Measurements from ENCODE around the gene KYNU.
"Not testable (repeated sequence)": the region's sequence is repeated elsewhere in the genome, so short reads cannot be mapped to it uniquely, and the experiment has no call there.

The KYNU gene

GRCh38 chr2:142865924-142866323 is 11.5 kb upstream of the KYNU start:
- Mint-ChIP-seq H3K36me3 (no peaks in the 10 kb centered on the region), H3K4me1 (ENCODE audit: low read depth) (no peaks in the 10 kb centered on the region), H3K27ac (no peak overlapping the region), H3K9me3 (ENCODE audit: low read depth) (no peaks in the 10 kb centered on the region), H3K27me3 (no peaks in the 10 kb centered on the region), H3K4me3 (no peak overlapping the region)

- Mint-ChIP-seq H3K36me3 (no peaks in the 10 kb centered on the region), H3K9me3 (ENCODE audit: low read depth) (no peaks in the 10 kb centered on the region), H3K4me1 (ENCODE audit: low read depth) (no peaks in the 10 kb centered on the region), H3K27ac (no peak overlapping the region), H3K4me3 (no peak overlapping the region), H3K27me3 (no peaks in the 10 kb centered on the region)
These were observed 11.0 kb upstream of the KYNU start for GRCh38 chr2:142866426-142866825.

- H3K4me1 Mint-ChIP-seq (ENCODE audit: low read depth), result no peaks in the 10 kb centered on the region
- no peak overlapping the region for H3K27ac Mint-ChIP-seq
- H3K4me3 Mint-ChIP-seq, result no peak overlapping the region
- no peaks in the 10 kb centered on the region for H3K36me3 Mint-ChIP-seq
- H3K9me3 Mint-ChIP-seq (ENCODE audit: low read depth), result no peaks in the 10 kb centered on the region
- no peaks in the 10 kb centered on the region for H3K27me3 Mint-ChIP-seq
These were observed 10.3 kb upstream of the KYNU start for GRCh38 chr2:142867136-142867535.

GRCh38 chr2:142868229-142868762 is 9.2 kb upstream of the KYNU start:
- no peaks in the 10 kb centered on the region for H3K27me3 Mint-ChIP-seq
- H3K36me3 Mint-ChIP-seq, result no peaks in the 10 kb centered on the region
- no peak overlapping the region for H3K4me3 Mint-ChIP-seq
- no peaks in the 10 kb centered on the region for H3K4me1 Mint-ChIP-seq (ENCODE audit: low read depth)
- no peak overlapping the region for H3K27ac Mint-ChIP-seq
- H3K9me3 Mint-ChIP-seq (ENCODE audit: low read depth), result no peaks in the 10 kb centered on the region

- not testable (repeated sequence) for H3K27ac Mint-ChIP-seq; H3K4me3 Mint-ChIP-seq; H3K27me3 Mint-ChIP-seq; H3K36me3 Mint-ChIP-seq; H3K4me1 Mint-ChIP-seq (ENCODE audit: low read depth); H3K9me3 Mint-ChIP-seq (ENCODE audit: low read depth)
These were observed 8.4 kb upstream of the KYNU start for GRCh38 chr2:142869065-142869460.

- Mint-ChIP-seq H3K4me3 (no peak overlapping the region), H3K4me1 (ENCODE audit: low read depth) (no peaks in the 10 kb centered on the region), H3K36me3 (no peaks in the 10 kb centered on the region), H3K27ac (no peak overlapping the region), H3K9me3 (ENCODE audit: low read depth) (no peaks in the 10 kb centered on the region), H3K27me3 (no peaks in the 10 kb centered on the region)
These were observed 7.9 kb upstream of the KYNU start for GRCh38 chr2:142869461-142870106.

- no peaks in the 10 kb centered on the region for H3K36me3 Mint-ChIP-seq
These were observed 6.9 kb upstream of the KYNU start for GRCh38 chr2:142870526-142870925.

GRCh38 chr2:142871396-142871795 is 6.1 kb upstream of the KYNU start:
- H3K4me1 Mint-ChIP-seq (ENCODE audit: low read depth), result no peaks in the 10 kb centered on the region
- no peaks in the 10 kb centered on the region for H3K36me3 Mint-ChIP-seq
- H3K27ac Mint-ChIP-seq, result no peak overlapping the region
- no peak overlapping the region for H3K4me3 Mint-ChIP-seq
- peaks cover 3% of the 10 kb centered on the region for H3K27me3 Mint-ChIP-seq
- H3K9me3 Mint-ChIP-seq (ENCODE audit: low read depth), result no peaks in the 10 kb centered on the region

More at GRCh38 chr2:142870526-142870925, 6.9 kb upstream of the KYNU start:
- H3K27ac Mint-ChIP-seq, result no peak overlapping the region
- no peaks in the 10 kb centered on the region for H3K4me1 Mint-ChIP-seq (ENCODE audit: low read depth)
- no peaks in the 10 kb centered on the region for H3K9me3 Mint-ChIP-seq (ENCODE audit: low read depth)
- H3K4me3 Mint-ChIP-seq, result no peak overlapping the region
- H3K27me3 Mint-ChIP-seq, result peaks cover 3% of the 10 kb centered on the region

- no peaks in the 10 kb centered on the region for H3K36me3 Mint-ChIP-seq
- no peak overlapping the region for H3K27ac Mint-ChIP-seq
- H3K4me1 Mint-ChIP-seq (ENCODE audit: low read depth), result no peaks in the 10 kb centered on the region
- peaks cover 3% of the 10 kb centered on the region for H3K27me3 Mint-ChIP-seq
- H3K4me3 Mint-ChIP-seq, result no peak overlapping the region
- no peaks in the 10 kb centered on the region for H3K9me3 Mint-ChIP-seq (ENCODE audit: low read depth)
These were observed 4.4 kb upstream of the KYNU start for GRCh38 chr2:142872882-142873724.

- no peaks in the 10 kb centered on the region for H3K9me3 Mint-ChIP-seq (ENCODE audit: low read depth)
- no peak overlapping the region for H3K4me3 Mint-ChIP-seq
- no peaks in the 10 kb centered on the region for H3K4me1 Mint-ChIP-seq (ENCODE audit: low read depth)
- H3K36me3 Mint-ChIP-seq, result no peaks in the 10 kb centered on the region
- no peak overlapping the region for H3K27ac Mint-ChIP-seq
- peaks cover 3% of the 10 kb centered on the region for H3K27me3 Mint-ChIP-seq
These were observed 3.6 kb upstream of the KYNU start for GRCh38 chr2:142873831-142874287.

- Mint-ChIP-seq H3K9me3 (ENCODE audit: low read depth) (no peaks in the 10 kb centered on the region), H3K27me3 (peaks cover 3% of the 10 kb centered on the region), H3K4me3 (no peak overlapping the region), H3K27ac (no peak overlapping the region), H3K4me1 (ENCODE audit: low read depth) (no peaks in the 10 kb centered on the region), H3K36me3 (no peaks in the 10 kb centered on the region)
These were observed 3.1 kb upstream of the KYNU start for GRCh38 chr2:142874293-142874814.

GRCh38 chr2:142875010-142875409 is 2.5 kb upstream of the KYNU start:
- Mint-ChIP-seq H3K27ac (no peak overlapping the region), H3K36me3 (no peaks in the 10 kb centered on the region), H3K27me3 (peaks cover 3% of the 10 kb centered on the region), H3K4me3 (no peak overlapping the region), H3K9me3 (ENCODE audit: low read depth) (no peaks in the 10 kb centered on the region), H3K4me1 (ENCODE audit: low read depth) (no peaks in the 10 kb centered on the region)

- peaks cover 3% of the 10 kb centered on the region for H3K27me3 Mint-ChIP-seq
- no peaks in the 10 kb centered on the region for H3K4me1 Mint-ChIP-seq (ENCODE audit: low read depth)
- H3K36me3 Mint-ChIP-seq, result no peaks in the 10 kb centered on the region
- H3K27ac Mint-ChIP-seq, result no peak overlapping the region
- no peak overlapping the region for H3K4me3 Mint-ChIP-seq
- no peaks in the 10 kb centered on the region for H3K9me3 Mint-ChIP-seq (ENCODE audit: low read depth)
These were observed 1.8 kb upstream of the KYNU start for GRCh38 chr2:142875652-142876051.

GRCh38 chr2:142876423-142876822 is 1.0 kb upstream of the KYNU start:
- no peaks in the 10 kb centered on the region for H3K4me1 Mint-ChIP-seq (ENCODE audit: low read depth)
- no peaks in the 10 kb centered on the region for H3K9me3 Mint-ChIP-seq (ENCODE audit: low read depth)
- H3K27ac Mint-ChIP-seq, result no peak overlapping the region
- H3K4me3 Mint-ChIP-seq, result no peak overlapping the region
- no peaks in the 10 kb centered on the region for H3K36me3 Mint-ChIP-seq
- H3K27me3 Mint-ChIP-seq, result peaks cover 3% of the 10 kb centered on the region

- no peaks in the 10 kb centered on the region for H3K9me3 Mint-ChIP-seq (ENCODE audit: low read depth)
These were observed 691 bp downstream of the KYNU start for GRCh38 chr2:142878031-142878678.

More at GRCh38 chr2:142878031-142878678, 691 bp downstream of the KYNU start:
- Mint-ChIP-seq H3K36me3 (no peaks in the 10 kb centered on the region), H3K4me1 (ENCODE audit: low read depth) (no peaks in the 10 kb centered on the region), H3K27me3 (peaks cover 3% of the 10 kb centered on the region), H3K4me3 (no peak overlapping the region), H3K27ac (no peak overlapping the region)
